NCI-H524 treated with DMSO at 0.1 percent for 48 hours (cell line): ENCODE data around the gene TMEM89.
A peak's percentile ranks its signal among the peaks of the same experiment; 100 is the strongest.

Source experiments
- DNase-seq: peaks from one replicate; lab custom pipeline; 2025; lab: John Stamatoyannopoulos, UW

TMEM89 gene, protein sequence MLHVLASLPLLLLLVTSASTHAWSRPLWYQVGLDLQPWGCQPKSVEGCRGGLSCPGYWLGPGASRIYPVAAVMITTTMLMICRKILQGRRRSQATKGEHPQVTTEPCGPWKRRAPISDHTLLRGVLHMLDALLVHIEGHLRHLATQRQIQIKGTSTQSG

DNA sequence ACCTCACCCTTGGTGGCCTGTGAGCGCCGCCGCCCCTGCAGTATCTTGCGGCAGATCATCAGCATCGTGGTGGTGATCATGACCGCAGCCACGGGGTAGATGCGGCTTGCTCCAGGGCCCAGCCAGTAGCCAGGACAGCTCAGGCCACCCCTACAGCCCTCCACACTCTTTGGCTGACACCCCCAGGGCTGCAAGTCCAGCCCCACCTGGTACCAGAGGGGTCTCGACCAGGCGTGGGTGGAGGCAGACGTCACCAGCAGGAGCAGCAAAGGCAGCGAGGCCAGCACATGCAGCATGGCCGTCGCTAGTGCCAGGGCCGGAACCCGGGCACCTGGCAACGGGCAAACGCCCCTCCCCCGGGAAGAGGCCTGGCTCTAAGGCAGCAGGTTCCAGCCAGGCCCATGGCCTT lies at the start of gene TMEM89:
TSS of gene TMEM89 (minus strand) at position 309 of the 409 bp plus-strand sequence. CDS start at position 296, 13 bp downstream.
- DNase-seq, result no peak

DNA sequence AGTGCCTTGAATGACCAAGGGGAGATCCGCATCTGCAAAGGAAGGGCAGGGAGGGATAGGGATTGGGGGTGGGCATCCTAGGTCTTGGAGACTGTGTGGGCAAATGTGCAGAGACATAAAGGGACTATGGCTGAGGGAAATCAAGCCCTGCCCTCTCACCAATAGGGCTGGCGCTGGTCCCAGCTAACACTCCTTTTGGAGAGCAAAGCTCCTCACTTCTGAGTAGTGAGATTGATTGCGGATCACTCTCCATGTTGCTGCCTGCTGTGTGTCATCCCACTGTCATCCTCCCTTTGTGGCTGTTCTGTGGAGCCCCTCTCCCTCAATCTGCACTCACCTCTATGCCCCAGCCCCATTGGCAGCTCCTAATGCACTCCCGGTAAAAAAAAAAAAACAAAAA lies 43.4 kb upstream of the TMEM89 start:
- DNase-seq, result no peak

DNA sequence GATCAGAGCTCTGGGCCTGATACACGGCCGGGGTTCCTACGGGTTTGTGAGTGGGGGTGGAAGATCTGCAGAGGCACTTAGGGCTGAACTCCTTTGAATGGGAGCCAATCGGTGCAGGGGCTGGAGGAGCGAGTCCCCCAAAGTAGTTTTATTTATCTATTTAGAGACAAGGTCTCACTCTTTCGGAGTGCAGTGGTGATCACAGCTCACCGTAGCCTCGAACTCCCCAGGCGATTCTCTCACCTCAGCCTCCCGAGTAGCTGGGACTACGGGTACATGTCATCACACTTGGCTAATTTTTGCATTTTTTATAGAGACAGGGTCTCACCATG lies 42.7 kb upstream of the TMEM89 start:
- DNase-seq, result no peak

DNA sequence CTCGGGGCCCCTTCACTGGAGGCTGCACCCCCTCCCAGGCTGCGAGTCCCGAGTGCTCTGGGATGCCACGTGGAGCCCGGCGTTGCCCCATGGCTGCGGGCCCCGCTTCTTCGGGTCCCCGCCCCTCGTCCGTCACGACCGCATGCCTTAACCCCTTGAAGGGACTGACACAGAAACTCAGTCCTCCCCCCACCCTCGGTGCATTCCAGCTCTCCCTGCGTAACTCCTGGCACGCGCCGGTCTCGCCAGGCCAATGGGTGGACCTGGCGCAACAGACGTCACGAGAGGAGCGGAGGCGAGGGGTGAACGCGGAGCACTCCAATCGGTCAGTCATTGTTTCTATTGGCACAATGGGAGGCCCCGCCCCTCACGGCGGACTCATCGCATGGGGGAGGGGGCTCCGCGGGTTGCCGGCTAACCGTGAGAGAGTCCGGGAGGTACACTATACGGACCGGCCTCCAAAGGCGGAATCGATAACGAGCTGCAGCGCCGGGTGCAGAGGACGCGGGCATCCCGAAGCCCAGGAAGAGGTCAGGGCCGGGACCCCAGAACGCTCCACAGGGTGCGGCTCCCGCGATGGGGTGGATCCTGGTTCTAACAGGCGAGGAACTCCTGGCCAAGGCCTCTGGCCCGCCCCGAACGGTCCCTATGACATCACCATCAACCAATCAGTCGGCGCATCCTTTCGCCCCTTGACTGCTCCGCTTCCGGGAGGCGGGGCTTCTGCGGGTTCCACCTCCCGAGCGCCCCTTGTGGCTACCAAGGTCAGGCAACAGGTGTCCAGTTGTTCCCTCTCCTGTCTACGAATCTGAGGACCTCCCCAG lies 42.1 kb upstream of the TMEM89 start:
- DNase-seq, result peak; percentile 76

DNA sequence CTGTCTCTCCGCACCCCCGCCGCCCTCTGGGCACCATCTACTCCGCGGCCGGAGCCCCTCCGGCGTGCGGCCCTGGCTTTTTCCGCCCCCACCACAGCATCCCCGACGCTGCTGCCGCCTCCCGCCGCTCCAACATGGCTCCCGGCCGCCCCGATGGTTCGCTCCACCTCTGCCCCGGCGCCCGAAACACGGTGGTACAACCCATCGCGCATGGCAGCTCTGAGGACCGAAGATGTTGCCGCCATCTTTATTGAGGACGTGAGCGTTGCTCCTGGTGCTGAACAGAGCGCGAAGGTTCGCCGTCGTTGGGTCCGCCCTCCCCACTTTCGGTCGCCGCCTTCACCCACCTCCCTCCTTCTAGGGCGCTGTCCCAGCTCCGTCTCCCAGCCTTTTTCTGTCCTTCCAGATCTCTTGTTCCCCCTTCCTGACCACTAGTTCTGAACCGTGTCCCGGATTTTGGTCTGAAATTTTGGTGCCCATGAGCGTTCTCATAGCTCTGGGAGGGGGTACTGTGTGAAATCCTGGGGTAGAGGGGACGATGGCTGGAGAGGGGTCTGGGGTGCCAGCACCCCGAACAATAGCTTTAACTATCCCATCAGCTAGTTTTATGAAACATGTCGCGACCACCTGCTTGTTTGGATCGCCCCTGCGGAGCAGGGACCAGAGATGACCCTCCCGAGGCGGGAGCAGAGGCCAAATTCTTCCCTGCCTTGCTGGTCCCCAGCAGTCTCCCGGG lies 41.4 kb upstream of the TMEM89 start, which contains the start of gene CELSR3:
TSS of gene CELSR3 (minus strand) at position 134 of the 736 bp plus-strand sequence. CDS start 252 bp downstream, outside the sequence.
- no peak for DNase-seq

DNA sequence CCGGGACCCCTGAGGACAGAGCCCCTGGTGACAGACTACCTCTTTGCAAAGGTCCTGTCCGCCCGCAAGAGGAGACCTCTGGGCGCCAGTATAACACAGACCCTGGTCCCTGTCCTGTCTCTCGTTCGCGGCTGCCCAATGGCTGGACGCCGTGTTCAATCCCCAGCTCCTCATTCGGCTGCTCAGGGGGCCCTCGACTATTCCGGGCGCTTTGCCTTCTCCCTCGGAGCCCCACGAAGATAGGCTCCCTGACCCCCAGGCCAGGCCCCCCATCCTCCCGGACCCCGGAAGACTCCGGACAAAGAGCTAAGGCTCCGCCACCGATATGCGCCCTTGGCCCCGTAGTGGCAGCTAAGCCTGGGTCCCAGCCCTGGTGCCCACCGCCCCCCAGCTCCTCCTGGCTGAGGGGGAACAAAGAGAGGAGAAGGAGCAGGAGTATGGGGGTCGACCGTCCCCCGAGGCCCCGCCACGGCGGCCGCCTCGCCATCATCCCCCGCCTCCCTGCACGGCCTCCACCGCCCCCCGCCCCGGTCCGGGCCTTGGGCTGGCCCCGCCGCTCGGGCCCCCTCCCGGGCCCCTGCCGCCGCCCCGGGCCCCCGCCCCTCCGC lies 40.7 kb upstream of the TMEM89 start:
- no peak for DNase-seq

DNA sequence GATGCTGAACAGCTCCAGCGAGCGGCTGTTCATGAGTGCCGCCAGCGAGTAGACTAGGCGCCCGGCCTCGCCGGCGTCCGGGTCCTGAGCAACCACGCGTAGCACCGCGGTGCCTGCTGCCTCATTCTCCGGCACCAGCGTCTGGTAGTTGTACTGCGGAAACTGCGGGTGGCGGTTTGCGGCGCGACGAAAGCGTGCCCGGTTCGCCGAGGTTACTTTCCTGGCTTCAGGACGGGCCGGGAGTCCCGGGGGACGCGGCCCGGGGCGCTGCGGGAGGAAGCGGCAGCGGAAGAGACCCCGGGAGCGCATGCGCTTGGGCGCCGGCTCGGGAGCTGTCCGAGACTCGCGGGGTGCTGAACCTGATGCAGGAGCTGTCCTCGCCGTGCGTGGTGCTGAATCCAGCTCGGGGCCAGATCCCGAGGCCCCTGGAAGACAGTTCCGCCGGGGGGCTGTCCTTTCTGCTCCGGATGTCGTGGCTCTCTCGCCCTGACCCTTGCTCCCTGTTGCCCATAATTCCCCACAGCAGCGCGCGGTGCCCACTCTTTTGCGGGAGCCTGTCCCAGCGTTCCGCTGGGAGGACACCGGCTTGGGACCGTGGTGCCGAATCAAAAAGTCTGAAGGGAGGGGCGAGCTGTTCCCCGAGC lies 40.1 kb upstream of the TMEM89 start:
- DNase-seq, result no peak

DNA sequence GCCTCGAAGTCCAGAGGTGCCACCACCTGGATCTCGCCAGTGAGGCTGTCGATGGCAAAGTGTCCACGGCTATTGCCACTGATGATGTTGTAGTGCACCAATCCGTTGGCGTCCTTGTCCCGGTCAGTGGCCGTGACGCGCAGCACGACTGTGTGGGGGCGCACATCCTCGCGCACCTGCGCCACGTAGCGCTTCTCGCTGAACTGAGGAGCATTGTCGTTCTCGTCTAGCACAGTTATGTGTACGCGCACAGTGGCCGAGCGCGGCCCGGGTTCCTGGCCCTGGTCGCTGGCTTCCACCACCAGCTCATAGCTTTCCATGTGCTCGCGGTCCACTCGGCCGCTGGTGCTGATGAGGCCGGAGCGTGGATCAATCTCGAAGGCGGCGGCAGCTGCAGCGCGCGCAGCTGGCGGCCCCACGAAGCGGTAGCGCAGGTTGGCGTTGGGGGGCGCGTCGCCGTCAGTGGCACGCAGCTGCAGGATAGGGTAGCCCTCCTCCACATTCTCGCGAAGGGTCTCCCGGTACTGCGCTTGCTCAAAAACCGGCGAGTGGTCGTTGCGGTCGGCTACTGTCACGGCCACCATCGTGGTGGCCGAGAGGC lies 39.3 kb upstream of the TMEM89 start:
- no peak for DNase-seq

DNA sequence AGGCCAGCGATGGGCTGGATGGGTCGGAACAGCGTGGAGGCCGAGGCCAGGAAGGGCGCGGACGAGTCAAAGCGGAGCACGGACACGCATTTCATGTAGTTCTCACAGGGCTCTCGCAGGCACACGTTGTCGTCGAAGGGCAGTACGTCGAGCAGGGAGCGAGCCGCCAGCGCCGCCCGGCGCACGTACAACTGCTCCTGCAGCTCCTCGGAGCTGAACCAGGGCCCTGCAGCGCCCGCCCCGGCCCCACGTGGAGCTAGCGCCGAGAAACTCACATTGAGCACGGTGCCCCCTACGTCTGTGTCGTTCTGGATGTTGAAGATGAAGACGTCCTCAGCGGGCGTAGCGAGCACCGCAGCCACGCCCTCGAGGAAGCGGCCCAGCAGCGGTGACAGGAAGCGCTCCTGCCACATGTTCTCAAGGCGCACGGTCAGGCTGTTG lies 35.3 kb upstream of the TMEM89 start:
- no peak for DNase-seq

DNA sequence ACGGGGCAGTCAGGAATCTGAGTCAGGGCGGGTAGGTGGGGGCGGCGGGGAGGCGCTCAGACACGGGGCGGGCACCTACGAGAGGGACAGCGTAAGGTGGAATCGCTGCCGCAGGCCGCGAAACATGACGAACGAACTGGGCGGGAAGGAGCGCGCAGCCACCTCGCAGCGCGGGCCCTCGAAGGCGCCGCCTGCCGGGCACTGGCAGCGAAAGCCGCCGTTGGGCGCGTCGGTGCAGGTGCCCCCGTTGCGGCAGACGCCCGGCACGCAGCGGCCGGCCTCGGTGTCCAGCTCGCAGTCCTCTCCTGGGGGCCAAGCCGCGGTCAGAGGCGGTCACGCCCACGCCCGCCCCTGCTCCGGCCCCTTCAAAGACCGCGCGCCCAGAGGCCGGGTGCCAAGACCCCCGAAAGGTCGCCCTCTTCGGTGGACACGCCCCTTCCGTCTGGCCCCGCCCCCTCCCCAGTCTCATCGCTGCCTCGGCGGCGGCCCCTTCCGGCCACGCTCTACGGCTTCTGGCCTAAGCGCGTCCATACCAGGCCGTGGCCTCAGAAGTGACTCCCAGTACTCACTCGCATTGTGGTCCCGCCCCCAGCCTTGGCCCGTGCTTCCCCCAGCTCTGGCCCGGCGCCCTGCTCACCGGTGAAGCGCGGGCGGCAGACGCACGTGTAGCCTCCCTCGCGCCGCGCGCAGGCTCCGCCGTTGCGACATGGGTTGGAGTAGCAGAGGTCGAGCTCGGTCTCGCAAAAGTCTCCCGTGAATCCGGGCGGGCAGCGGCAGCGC lies 34.7 kb upstream of the TMEM89 start:
- no peak for DNase-seq

DNA sequence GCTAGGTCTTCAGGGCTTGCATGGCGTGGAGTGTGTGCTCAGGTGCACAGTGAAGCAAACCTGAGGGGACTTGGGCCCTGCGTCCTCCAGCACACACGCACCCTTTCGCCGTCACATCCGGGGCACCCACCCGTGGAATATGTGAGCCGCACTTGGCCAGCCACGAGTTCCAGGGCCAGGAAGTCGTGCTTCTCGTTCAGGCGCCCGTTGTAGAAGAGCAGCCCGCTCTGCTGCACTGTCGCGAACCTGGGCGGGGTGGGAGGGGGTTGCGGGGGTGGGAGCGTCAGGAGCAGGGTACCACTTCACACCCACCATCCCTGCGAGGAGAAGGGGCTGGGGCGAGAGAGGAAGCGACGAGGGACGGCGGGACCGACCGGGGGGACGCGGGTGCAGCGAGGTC lies 34.0 kb upstream of the TMEM89 start:
- no peak for DNase-seq

DNA sequence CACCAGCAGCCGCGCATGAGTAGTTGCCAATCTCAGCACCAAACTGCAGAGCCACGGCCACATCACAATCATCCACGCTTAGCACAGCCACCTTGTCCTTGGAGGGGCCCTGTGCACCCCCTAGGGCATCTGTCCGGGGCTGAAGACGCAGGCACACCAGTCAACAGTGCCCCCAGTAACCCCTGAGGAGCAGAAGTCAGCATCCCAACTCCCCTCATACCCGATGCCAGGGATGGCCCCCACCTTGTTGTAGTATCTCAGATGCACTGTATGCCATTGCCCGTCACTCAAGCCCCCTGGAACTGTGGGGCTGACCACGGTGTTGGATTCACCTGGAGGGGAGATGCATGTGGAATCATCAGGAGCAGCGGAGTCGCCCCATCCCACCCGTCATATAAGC lies 33.5 kb upstream of the TMEM89 start:
- no peak for DNase-seq

DNA sequence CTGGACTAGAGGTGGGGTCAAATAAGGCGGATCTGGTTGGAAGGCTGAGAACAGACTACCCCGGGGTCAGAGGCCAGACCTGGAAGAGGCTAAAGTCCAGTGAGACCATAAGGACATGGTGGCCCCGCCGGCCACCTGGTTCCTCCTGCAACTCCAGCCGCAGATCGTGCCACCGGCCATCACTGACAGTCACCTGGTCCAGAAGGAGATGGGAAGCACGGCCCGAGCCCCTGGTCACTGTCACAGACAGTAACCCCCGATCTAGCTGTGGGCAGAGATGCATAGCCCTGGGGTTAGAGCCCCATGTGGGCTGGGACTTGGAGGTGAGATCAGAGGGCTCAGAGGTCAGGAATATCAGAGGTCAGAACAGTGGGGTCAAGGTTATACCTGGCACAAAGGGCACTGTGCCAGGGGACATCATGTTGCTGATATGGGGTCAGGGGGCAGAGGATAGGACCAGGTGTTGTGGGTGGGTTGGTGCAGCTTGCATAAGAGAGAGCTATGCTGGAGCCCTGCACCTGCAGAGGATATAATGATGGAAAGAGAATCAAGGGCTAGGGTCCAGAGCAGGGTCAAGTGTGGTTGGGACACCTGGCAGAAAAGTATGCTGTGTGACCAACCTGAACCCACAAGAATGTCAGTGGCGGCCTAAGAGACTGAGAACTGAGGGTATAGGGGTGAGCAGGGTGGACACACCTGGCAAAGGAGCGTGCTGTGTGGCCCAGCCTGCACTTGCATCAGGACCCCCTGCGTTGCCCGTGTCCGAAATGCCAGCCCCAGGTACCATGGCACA lies 31.6 kb upstream of the TMEM89 start:
- DNase-seq, result no peak

DNA sequence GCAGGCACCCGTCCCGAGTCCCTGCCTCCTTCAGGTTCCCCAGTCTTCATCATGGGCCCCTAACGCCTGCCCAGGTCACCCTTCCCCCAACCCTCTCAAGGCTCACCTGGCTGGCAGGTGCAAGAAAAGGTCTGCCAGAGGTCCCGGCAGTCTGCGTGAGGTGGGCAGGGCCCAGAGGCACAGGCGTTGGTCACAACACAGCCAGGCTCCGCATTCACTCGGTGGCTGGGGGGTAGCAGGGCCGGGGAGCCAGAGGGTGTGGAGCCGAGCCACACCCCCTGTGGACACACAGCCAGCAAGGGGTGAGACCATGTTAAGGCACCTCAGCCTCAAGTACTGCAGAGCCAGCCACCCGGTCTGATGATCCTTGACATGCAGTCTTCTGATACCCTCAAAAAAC lies 30.2 kb upstream of the TMEM89 start:
- DNase-seq, result no peak

DNA sequence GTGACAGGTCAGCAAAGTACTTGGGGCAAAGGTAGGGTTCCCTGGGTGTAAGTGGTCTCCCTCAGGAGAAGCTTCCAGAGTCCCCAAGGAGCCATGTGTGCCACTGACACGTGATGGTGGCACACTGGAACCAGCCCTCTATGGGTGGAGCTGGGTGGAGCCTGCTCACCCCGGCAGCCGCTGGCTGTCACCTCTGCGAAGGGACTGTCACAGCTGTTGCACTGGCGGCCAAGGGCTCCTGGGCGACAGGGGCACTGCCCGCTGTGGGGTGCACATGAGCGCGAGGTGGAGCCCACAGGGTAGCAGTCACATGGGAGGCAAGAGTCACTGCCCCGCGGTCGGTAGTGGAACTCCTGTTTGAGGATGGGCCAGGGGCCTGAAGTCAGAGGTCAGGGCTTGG lies 29.2 kb upstream of the TMEM89 start:
- no peak for DNase-seq

DNA sequence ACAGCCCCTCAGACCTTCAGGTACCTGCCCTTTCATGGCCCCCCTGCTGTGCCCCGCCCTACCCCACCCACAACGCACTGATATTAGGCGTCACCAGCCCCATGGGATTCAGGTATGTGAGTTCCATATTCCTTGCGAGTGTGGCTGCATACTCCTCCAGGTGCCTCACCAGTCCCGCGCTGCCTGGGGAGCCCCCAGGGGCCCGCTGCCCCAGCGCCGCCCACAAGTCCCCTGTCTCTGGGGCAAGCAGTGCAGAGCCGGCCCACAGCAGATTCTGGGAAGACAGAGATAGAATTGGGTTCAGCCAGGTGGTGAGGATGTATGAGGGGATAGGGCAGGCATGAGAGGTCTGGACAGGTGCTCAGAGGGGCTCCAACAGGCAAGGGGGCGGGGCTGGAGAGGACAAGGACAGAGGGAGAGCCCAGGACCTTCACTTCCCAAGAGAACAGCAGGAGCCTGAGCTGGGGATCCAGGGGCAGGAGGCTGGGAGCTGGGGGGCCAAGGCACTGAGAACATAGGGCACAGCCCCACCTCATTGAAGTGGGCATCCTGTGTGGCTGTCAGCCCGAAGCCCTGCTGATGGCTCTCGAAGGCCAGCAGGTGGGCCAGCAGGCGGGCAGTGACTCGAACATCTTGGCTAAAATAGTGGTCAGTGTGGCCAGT lies 26.8 kb upstream of the TMEM89 start:
- DNase-seq, result no peak

DNA sequence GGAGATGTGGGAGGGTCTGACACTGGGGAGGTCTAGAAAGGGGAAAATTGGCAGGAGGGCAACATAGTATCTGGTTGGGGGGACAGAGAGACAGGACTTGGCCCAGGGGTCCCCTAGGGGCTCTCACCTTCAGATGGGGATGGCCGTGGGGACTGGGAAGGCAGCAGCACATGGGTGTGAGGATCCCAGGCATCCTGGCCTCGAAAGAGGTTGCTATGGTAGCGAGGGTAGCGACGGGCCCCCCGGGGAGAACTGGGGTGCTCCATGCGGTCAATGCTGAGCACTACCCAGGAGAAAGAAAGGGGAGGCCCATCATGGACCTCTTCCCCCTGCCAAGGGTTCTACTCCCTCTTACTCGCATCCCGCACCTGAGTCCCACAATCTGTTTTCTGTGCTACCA lies 26.1 kb upstream of the TMEM89 start:
- DNase-seq, result no peak

DNA sequence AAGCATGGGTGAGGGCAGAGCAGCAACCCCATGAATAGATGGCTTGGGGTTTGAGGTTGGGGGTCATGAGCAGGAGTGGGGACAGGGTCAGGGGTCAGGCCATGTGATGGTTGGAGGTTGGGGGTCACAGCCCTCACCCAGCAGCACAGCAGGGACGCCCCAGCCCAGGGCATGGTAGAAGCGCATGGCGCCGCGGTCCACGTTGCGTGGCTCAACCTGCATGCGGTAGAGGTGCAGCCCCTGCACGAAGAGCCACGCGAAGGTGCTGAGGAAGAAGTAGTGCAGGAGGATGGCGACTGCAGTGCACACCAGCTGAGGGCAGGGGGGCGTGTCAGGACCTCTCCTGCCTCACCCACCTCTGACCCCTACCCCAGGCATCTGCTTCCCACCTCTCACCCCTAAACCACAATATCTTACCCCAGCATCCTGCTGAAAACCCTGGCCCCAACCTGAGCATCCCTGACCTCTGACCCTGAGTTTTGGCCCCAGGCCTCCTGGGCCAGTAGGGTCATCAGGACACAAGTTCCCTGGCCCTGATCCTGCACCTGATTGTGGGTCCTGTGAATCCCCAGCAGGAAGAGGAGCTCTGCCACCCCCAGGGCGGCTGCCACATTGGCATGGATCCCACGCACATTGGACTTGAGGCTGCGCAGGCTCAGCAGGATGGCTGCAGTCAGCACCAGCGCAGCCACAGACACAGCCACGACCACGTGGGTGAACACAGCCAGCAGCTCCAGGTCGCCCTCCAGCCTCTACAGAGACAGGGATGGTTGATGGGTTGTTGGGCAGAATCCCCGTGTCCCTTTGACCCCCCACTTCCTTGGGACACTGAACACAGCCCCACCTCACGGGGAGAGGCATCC lies 23.6 kb upstream of the TMEM89 start:
- no peak for DNase-seq

DNA sequence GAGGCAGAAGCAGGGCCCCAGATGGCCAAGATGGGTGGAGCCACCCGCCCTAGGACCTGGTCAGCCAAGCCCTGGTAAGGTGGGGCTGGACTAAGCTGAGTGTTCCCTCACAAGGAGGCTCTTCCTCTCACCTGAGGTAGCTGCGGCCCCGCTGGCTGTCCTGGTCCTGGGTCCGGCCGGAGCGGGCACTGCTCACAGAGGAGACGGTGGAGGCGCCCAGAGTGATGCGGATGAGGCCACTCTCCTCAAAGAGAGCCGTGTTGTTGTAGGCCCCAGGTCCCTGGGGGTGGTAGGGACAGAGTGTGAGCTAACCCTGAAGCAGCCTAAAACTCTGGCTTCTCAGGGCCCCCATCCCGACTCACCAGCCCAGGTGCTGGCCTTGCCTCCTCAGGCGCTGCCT lies 21.0 kb upstream of the TMEM89 start:
- no peak for DNase-seq
